Stromal cell of bone marrow (primary cell): Measurements from ENCODE around the gene PAX4.
"Not testable (repeated sequence)": the region's sequence is repeated elsewhere in the genome, so short reads cannot be mapped to it uniquely, and the experiment has no call there.

ENCODE experiments used
- DNase-seq: peaks from one replicate; pipeline ENCODE4 v3.0.0-alpha.2; 2012; ENCODE audit warnings: low read depth

Gene PAX4

DNA sequence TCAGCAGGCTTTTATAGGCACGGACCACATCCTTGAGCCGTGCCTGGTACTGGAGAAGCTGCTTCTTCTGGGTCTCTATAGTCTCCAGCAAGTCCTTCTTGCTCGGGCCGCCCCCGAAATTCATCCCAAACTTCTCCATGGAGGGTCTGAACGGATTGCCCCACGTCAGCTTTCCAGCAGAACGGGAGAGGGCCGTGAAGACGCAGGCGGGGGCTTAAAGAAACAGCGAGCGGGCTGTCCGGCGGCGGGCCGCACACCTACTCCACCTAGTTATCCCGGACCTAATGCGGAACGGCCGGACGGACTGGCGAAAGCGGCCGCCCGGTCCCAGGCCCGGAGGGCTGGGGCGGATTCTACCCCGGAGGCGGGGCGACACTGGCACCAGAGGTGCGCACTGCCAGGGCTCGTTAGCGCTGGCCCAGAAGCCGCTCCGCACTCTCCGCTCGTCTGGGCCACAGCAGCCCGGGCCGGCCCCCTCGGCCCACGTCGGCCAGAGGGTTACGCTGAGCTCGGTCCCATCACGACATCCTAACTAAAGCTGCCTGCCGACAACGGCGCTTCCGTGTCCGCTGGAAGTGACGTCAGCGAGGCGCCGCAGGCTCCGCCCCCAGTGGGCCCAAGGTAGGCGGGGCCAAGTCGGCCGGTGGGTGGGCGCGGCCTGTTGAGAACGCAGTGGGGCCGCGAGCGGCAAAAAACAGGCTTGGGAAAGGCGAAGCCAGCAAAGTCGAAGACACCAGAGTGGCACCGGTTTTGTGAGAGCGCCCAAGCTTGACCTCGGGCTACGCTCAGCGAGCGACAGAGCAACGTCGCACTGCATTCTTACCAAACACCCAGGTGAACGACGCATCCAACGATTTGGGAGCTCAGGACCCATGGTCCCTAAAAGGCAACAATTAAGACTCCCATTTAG is 32.6 kb downstream of the PAX4 start, which contains the start of gene GCC1:
GCC1 (minus strand) TSS at position 553 of the 910 bp plus-strand sequence; CDS start at position 139, 414 bp downstream.
- DNase-seq = peak; percentile 72

DNA sequence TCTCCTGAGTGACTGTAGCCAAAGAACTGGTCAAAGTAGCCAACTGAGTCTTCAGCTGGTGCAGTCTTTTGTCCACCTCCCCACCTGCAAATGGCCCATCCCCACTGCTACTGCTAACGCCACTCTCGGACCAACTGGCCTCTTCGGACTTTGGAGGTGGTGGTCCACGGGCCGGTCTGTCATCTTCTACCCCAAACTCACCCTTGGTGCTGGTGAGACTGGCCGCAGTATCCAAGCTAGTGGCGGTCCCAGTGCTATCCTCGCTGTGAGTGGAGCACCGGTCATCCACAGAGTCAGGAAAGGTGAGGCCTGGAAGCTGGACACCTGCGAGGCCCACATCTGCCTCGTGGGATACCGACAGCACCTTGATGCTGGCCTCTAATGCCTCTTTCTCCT is 33.3 kb downstream of the PAX4 start:
- no peak for DNase-seq

DNA sequence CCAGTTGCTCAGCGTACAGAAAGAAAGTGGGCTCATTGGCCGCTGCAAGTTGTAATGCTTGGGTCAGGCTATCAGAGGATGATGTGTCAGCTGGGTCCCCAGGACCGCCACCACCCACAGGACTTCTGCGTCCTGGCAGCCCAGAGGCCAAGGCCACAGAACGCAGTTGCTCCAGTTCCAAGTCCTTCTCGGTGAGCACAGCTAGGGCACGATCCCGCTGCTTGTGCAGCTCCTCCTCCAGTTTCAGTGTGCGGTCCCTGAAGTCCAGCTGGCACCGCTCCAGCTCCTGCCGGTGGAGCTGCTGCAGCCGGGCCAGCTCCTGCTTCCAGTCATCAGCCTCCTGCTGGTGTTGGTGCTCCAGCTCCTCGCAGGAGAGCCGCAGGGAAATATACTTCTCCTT is 35.6 kb downstream of the PAX4 start:
- DNase-seq = no peak

DNA sequence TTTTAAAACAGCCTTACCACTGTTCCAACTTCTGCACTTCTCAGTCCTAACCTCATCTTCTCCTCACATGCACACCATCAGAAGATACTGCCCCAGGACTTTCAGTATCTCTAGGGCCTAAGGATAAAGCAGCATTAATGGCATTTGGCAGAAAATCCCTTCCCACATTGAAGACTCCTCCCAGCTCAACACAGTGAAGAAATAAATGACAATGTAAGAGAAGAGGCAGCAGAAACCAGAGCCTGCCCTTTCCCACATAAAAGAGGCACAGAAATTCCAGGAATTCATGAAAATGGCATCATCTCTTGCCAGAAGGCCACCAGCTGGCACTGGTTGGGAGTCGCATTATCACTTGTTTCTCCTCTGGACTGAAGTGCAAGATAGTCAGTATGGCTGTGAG is 36.2 kb downstream of the PAX4 start:
- DNase-seq = no peak

DNA sequence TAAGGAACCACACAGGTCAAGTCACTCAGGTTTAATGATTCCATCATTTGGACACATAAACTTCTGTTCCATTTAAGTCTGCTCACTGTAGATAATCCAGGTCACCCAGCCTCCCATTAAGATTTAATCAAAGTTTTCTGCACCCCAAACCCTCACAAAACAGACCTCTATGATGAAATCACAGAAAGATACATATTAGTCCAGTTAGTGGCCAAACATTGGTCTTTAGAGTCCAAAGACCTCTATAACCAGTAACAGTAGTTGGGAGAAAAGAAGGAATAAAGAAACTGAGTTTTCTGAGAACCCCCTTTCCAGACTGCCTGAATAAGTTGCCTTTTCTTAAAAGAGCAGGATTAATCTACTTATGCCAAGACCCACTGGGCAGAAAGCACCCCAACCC is 37.3 kb downstream of the PAX4 start:
- DNase-seq = no peak

DNA sequence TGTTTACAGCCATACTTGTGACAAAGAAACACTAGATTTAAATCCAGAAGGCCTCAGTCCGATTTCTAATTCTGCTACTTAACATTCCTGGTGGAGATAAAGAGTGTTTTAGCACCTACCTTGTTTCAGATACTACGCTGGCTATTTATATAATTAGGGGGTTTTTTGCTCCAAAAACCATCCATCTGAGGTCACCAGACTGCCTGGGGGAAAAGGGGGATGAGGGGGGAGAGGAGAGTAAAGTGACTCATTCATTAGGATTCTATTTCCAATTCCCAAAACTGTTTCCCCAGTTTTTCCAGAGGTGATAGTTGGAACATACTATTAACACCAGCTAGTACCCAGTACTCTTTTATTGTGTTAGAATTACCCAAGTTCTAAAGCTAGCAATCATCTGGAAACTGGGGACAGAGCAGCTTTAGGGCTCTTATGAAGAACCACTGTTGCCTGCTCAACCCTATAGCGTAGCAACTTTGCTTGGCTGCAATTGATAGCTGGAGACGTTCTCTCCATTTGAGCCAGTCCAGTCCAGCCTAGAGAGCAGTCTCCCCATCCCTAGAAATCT is 39.1 kb downstream of the PAX4 start:
- DNase-seq = no peak

DNA sequence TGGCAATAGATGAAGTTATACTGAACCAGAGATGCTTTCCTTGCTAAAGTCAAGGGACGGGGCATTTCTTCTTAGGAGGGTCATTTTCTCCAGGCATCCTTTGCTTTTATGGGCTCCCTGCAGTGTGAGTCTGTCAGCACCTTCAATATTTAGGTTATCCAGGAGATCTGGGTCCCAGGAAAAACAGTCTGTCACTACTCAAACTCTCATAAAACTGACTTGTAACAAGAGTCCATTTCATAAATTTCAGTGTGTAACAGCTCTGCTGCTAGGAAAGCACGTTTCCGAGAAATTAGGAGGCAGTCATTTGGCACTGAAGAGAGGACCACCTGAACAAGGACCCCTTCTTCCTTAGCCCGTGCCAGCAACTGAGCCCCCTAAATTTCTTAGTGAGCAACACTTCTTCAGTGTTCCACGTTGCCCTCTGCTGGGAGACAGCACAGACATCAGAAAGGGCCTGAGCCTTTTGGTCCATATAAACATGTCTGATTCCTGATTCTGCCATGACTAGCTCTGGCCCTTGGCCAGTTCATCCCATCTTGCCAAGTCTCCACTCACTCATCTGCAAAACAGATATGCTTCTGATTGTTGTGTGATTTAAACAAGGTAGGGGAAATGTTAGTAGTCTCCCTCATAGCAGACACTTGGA is 39.8 kb downstream of the PAX4 start:
- no peak for DNase-seq

DNA sequence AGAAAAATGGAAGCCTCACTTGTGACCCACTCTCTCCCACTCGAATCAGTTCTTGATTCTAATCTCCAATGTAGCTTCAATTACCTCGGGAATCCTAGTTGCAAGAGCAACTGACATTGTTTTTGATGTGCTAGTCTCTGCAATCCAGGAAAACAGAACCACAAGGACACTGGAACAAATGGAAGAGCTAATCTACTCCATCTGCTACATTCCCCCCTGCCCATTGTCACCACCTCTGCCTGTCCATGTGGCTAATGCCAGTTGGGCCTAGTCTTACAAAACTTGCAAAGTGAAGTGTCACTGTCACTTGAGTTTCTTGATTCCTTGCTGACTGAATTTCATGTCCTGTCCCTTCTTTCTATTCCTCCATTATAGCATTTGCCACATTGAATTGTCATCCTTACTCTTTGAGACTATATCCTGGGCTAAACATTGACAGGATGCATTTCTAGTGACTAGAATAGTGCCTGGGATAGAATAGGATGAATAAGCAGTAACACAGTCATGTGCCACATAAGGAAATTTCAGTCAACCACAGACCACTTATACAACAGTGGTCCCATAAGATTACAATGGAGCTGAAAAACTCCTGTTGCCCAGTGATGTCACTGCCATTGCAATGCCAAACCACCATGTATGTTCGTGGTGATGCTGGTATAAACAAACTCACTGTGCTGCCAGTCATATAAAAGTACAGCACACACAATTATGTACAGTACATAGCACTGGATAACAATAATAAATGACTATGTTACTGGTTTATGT is 46.0 kb downstream of the PAX4 start:
- no peak for DNase-seq

DNA sequence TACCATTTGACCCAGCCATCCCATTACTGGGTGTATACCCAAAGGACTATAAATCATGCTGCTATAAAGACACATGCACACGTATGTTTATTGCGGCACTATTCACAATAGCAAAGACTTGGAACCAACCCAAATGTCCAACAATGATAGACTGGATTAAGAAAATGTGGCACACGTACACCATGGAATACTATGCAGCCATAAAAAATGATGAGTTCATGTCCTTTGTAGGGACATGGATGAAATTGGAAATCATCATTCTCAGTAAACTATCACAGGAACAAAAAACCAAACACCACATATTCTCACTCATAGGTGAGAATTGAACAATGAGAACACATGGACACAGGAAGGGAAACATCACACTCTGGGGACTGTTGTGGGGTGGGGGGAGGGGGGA is 49.9 kb downstream of the PAX4 start:
- not testable (repeated sequence) for DNase-seq

DNA sequence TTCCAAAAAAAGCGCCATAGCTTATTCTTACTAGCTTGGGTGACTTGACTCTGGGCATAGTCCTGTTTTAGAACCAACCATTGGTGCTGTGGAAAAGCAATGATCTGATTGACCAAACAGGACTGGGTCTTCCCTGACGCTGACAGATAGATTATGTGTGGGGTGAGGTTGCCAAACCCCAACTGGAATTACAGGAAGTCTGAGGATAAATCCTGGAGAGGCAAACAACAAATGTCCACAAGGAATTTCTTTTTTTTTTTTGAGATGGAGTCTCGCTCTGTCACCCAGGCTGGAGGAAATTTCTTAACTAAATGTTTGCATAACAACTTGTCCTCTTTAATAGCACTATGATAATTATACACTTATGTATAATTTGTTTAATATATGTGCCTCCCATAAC is 51.7 kb downstream of the PAX4 start:
- no peak for DNase-seq
